Karpas-422 (cell line): ENCODE data around the gene ARMC9. TPM values are rescaled to one million over a fixed set of nuclear protein-coding genes. Genes with fewer than 3 reads are reported as not detected.
"Not testable (repeated sequence)": the region's sequence is repeated elsewhere in the genome, so short reads cannot be mapped to it uniquely, and the experiment has no call there.

Experiments used
- DNase-seq: peaks from one replicate; pipeline ENCODE4 v3.0.0-alpha.2; 2015
- H2AFZ ChIP-seq: fragments of 200-600 bp; sonication (generic); 2 replicates; pipeline ENCODE4 v1.6.1; 2014; ENCODE audit warnings: antibody characterized with exemption, low read length, mixed read lengths
- H3K27ac ChIP-seq: fragments of 200-600 bp; sonication (generic); 2 replicates; pipeline ENCODE4 v1.5.1; 2014; ENCODE audit warnings: mild to moderate bottlenecking, low read length, moderate library complexity
- H3K27me3 ChIP-seq: fragments of 200-600 bp; sonication (generic); 2 replicates; pipeline ENCODE4 v1.6.1; 2014; ENCODE audit warnings: low read length, mixed read lengths
- H3K36me3 ChIP-seq: fragments of 200-600 bp; sonication (generic); 2 replicates; pipeline ENCODE4 v1.6.1; 2014; ENCODE audit warnings: low read length, mixed read lengths; ENCODE audit not compliant: insufficient read depth
- H3K4me1 ChIP-seq: fragments of 200-600 bp; sonication (generic); 2 replicates; pipeline ENCODE4 v1.6.1; 2014; ENCODE audit warnings: mild to moderate bottlenecking, low read length, mixed read lengths
- H3K4me2 ChIP-seq: fragments of 200-600 bp; sonication (generic); 2 replicates; pipeline ENCODE4 v1.6.1; 2014; ENCODE audit warnings: low read length, low read depth, mild to moderate bottlenecking; ENCODE audit not compliant: poor library complexity, severe bottlenecking
- H3K4me3 ChIP-seq: fragments of 200-600 bp; sonication (generic); 2 replicates; pipeline ENCODE4 v1.5.1; 2014; ENCODE audit warnings: mild to moderate bottlenecking, antibody characterized with exemption, low read length, mixed read lengths
- H3K79me2 ChIP-seq: fragments of 200-600 bp; sonication (generic); 2 replicates; pipeline ENCODE4 v1.6.1; 2014; ENCODE audit warnings: mild to moderate bottlenecking, low read length, mixed read lengths
- H3K9ac ChIP-seq: fragments of 200-600 bp; sonication (generic); 2 replicates; pipeline ENCODE4 v1.6.0; 2014; ENCODE audit warnings: low read length
- H3K9me2 ChIP-seq: fragments of 200-600 bp; sonication (generic), shearing (Covaris generic); replicated peaks from 2 replicates; pipeline ENCODE4 v1.6.0; 2014; ENCODE audit warnings: mild to moderate bottlenecking, low read length, moderate library complexity; ENCODE audit not compliant: insufficient read depth
- H3K9me3 ChIP-seq: fragments of 300-700, 200-600 bp; sonication (generic); 2 replicates; pipeline ENCODE4 v1.6.1; 2014; ENCODE audit warnings: low read length, mixed read lengths
- H4K20me1 ChIP-seq: fragments of 200-600 bp; sonication (generic); 2 replicates; pipeline ENCODE4 v1.6.1; 2014; ENCODE audit warnings: mild to moderate bottlenecking, antibody characterized with exemption, low read length, low read depth; ENCODE audit not compliant: insufficient read depth
- total RNA-seq: library from RNA; depleted of rRNA; stranded (reverse); fragments of >200 nt; shearing (Covaris generic); gene quantifications from 2 replicates; pipeline ENCODE4 v1.2.3, GENCODE V29; 2014; ENCODE audit warnings: low replicate concordance

ARMC9 gene
- total RNA-seq, 1 experiment from 2014 or later = 7.7 TPM

- not testable (repeated sequence) for H3K79me2 ChIP-seq, H3K27ac ChIP-seq, H3K36me3 ChIP-seq, H3K4me2 ChIP-seq, H3K9ac ChIP-seq, H2AFZ ChIP-seq, H3K9me3 ChIP-seq, H3K9me2 ChIP-seq, DNase-seq, H4K20me1 ChIP-seq, H3K27me3 ChIP-seq, H3K4me3 ChIP-seq
- peaks cover 16% of the 10 kb centered on the region for H3K4me1 ChIP-seq
Measured at GRCh38 chr2:231304259-231304658, 105.8 kb downstream of the ARMC9 start.

- Histone ChIP-seq H3K4me3 (no peak overlapping the region), H3K9me2 (no peaks in the 10 kb centered on the region), H3K9ac (no peak overlapping the region), H4K20me1 (no peaks in the 10 kb centered on the region), H3K9me3 (no peaks in the 10 kb centered on the region), H2AFZ (no peak overlapping the region), H3K4me1 (peaks cover 6% of the 10 kb centered on the region; the same call in 1 of the 2 replicates), H3K79me2 (no peaks in the 10 kb centered on the region), H3K4me2 (no peak overlapping the region), H3K27ac (no peak overlapping the region), H3K27me3 (no peaks in the 10 kb centered on the region), H3K36me3 (no peaks in the 10 kb centered on the region)
- no peak for DNase-seq
Measured at GRCh38 chr2:231305221-231305620, 106.8 kb downstream of the ARMC9 start.

GRCh38 chr2:231306791-231307393, 108.5 kb downstream of the ARMC9 start:
- Histone ChIP-seq H3K4me1 (0 out of 2 replicates have a peak, but pooled peaks cover 2% of the 10 kb centered on the region), H3K9me3 (no peaks in the 10 kb centered on the region), H3K9ac (no peak overlapping the region), H2AFZ (no peak overlapping the region), H3K4me3 (no peak overlapping the region), H3K9me2 (no peaks in the 10 kb centered on the region), H3K4me2 (no peak overlapping the region), H3K27me3 (no peaks in the 10 kb centered on the region), H3K27ac (no peak overlapping the region), H3K36me3 (no peaks in the 10 kb centered on the region), H3K79me2 (no peaks in the 10 kb centered on the region), H4K20me1 (no peaks in the 10 kb centered on the region)
- DNase-seq = no peak

- Histone ChIP-seq H2AFZ (no peak overlapping the region), H3K9ac (no peak overlapping the region), H3K79me2 (no peaks in the 10 kb centered on the region), H3K9me3 (no peaks in the 10 kb centered on the region), H3K27ac (no peak overlapping the region), H3K27me3 (no peaks in the 10 kb centered on the region), H3K4me3 (no peak overlapping the region), H3K36me3 (no peaks in the 10 kb centered on the region), H4K20me1 (no peaks in the 10 kb centered on the region), H3K4me1 (0 out of 2 replicates have a peak, but pooled peaks cover 2% of the 10 kb centered on the region), H3K4me2 (no peak overlapping the region), H3K9me2 (no peaks in the 10 kb centered on the region)
- no peak for DNase-seq
Measured at GRCh38 chr2:231308219-231308618, 109.8 kb downstream of the ARMC9 start.

GRCh38 chr2:231308631-231309428, 110.4 kb downstream of the ARMC9 start:
- Histone ChIP-seq H3K4me3 (no peak overlapping the region), H3K4me2 (no peak overlapping the region), H4K20me1 (no peaks in the 10 kb centered on the region), H3K79me2 (no peaks in the 10 kb centered on the region), H3K9ac (no peak overlapping the region), H3K9me3 (no peaks in the 10 kb centered on the region), H3K27ac (no peak overlapping the region), H3K36me3 (no peaks in the 10 kb centered on the region), H2AFZ (no peak overlapping the region), H3K4me1 (0 out of 2 replicates have a peak, but pooled peaks cover 2% of the 10 kb centered on the region), H3K27me3 (no peaks in the 10 kb centered on the region), H3K9me2 (no peaks in the 10 kb centered on the region)
- DNase-seq = no peak

- Histone ChIP-seq H3K9ac (no peak overlapping the region), H3K27me3 (no peaks in the 10 kb centered on the region), H4K20me1 (no peaks in the 10 kb centered on the region), H3K79me2 (no peaks in the 10 kb centered on the region), H2AFZ (no peak overlapping the region), H3K27ac (no peak overlapping the region), H3K4me2 (no peak overlapping the region), H3K4me3 (no peak overlapping the region), H3K9me3 (no peaks in the 10 kb centered on the region; the same call in 1 of the 2 replicates), H3K9me2 (no peaks in the 10 kb centered on the region), H3K4me1 (peaks cover 10% of the 10 kb centered on the region), H3K36me3 (no peaks in the 10 kb centered on the region)
- no peak for DNase-seq
Measured at GRCh38 chr2:231312066-231312465, 113.6 kb downstream of the ARMC9 start.

GRCh38 chr2:231315896-231316295, 117.5 kb downstream of the ARMC9 start:
- Histone ChIP-seq H3K79me2 (no peaks in the 10 kb centered on the region), H3K9me2 (no peaks in the 10 kb centered on the region), H3K9ac (no peak overlapping the region), H3K27ac (no peak overlapping the region), H3K27me3 (no peaks in the 10 kb centered on the region), H3K4me2 (no peak overlapping the region), H3K9me3 (peaks cover 8% of the 10 kb centered on the region), H3K36me3 (no peaks in the 10 kb centered on the region), H3K4me1 (peaks cover 10% of the 10 kb centered on the region), H2AFZ (no peak overlapping the region), H3K4me3 (no peak overlapping the region), H4K20me1 (no peaks in the 10 kb centered on the region)
- peak; percentile 70 for DNase-seq

GRCh38 chr2:231317579-231317978, 119.1 kb downstream of the ARMC9 start:
- Histone ChIP-seq H4K20me1 (no peaks in the 10 kb centered on the region), H3K79me2 (no peaks in the 10 kb centered on the region), H3K4me3 (no peak overlapping the region), H3K9me3 (peaks cover 8% of the 10 kb centered on the region), H3K9me2 (no peaks in the 10 kb centered on the region), H2AFZ (no peak overlapping the region), H3K4me1 (peaks cover 16% of the 10 kb centered on the region), H3K4me2 (no peak overlapping the region), H3K27me3 (no peaks in the 10 kb centered on the region), H3K36me3 (no peaks in the 10 kb centered on the region), H3K27ac (no peak overlapping the region), H3K9ac (no peak overlapping the region)
- no peak for DNase-seq
